HG03196 (cell line): ENCODE data around the gene GLB1L2.

ENCODE experiments used
- ATAC-seq: cut with Tn5 transposase; IDR thresholded peaks from one replicate; pipeline ENCODE4 v1.9.1; 2021; ENCODE audit not compliant: unreplicated experiment

The GLB1L2 gene

DNA sequence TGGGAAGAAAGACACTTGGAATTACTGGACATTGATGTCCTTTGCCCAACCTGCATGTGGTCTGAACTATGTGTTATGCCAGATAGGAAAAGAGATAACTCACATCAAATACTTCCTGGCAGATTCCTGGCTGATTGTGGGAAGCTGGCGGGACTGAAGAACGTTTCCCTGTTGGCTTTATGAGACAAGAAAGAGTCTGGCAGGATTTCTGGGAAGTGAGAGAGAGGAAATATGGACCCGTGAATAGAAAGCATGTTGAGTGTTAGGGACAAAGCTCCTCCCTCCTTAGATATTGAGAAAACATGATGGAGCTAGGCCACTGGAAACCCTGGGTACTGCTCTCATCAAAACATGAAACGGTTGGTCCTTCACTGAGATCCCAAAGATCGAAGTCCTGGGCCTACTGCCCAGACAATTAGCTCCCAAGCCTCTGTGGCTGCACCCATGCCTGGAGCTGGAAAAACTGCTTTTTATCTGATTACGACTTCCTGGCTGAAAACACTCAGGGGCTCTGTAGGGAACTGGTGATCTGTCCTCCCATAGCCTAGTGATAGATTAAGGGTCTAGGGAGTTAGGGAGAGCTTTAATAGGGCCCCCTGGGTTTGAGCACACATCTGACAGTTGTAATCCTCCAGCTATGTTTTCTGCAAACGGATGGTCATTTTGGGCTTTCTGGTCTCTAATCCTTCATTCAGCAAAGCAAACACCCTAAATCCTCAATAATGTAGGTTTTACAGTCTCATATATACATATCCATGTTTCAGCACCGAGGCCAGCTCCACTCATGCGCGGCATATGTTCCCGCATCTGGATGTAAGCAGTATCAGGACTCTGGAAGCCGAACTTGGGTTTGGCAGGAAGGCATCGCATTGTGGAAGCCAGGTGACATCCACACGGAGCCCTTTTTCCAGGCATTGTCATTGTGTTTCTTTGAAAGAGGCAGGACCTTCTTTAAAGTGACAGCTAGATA lies 86.4 kb downstream of the GLB1L2 start:
- ATAC-seq = no peak

GRCh38 chr11:134423106-134423505 lies 91.3 kb downstream of the GLB1L2 start:
- no peak for ATAC-seq

DNA sequence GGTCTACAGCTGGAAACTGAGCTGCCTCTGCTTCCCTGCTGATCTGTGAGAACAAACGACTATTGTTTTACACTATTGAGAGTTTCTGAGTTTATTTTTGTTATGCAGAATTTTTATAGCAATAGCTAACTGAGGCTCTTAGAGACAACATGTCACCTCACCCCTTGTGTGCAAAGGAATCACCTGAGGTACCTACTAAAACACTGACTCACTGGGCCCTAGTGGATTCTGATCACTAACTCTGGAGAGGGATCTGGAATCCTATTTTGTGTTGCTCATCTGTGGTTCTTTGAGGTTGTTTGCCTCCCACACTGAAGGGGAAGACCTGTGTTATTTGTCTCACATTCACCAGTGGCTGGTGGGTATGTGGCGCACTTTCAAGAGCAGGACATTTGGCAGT lies 93.6 kb downstream of the GLB1L2 start:
- ATAC-seq = no peak
